ENCODE data around the gene PCDHGA9.
"Not testable (repeated sequence)": the region's sequence is repeated elsewhere in the genome, so short reads cannot be mapped to it uniquely, and the experiment has no call there.

Gene PCDHGA9

DNA sequence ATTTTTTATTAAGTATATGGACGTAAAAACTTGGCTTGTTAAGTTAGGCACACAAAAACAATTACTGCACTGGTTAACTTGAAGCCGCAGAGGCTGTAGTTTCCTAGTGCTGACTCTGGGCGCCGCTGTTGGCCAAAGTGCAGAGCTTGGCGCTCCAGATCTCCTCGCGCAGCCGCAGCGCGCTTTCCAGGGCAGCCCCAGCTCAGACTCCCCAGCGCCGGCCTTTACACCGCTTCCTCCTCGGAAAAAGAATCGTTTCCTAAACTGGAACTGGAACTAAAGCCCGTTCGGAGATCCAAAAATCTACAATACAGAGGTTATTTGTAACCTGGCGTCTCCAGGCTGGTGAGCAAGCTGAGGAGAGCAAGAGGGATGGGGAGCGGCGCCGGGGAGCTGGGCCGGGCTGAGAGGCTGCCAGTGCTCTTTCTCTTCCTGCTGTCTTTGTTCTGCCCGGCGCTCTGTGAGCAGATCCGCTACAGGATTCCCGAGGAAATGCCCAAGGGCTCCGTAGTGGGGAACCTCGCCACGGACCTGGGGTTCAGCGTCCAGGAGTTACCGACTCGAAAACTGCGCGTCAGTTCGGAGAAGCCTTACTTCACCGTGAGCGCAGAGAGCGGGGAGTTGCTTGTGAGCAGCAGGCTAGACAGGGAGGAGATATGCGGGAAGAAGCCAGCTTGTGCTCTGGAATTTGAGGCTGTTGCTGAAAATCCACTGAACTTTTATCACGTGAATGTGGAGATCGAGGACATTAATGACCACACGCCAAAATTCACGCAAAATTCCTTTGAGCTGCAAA is 4.6 kb upstream of the PCDHGA9 start, which contains the start of gene PCDHGB5:
PCDHGB5 (plus strand) TSS at position 192 of the 796 bp plus-strand sequence; CDS start at position 373, 181 bp downstream.
- not testable (repeated sequence) for H3K27me3 ChIP-seq (ENCODE audit: control insufficient read depth, low read length); H3K9me2 ChIP-seq (replicated peaks; ENCODE audit: control insufficient read depth, low read length); H3K4me2 ChIP-seq (ENCODE audit: low read length); H3F3A ChIP-seq (ENCODE audit: control insufficient read depth, insufficient read depth); H4K20me1 ChIP-seq (ENCODE audit: control insufficient read depth, insufficient read depth, low read depth, low read length); H3K4me1 ChIP-seq (ENCODE audit: control insufficient read depth, low read length); H3K27ac ChIP-seq (ENCODE audit: low read depth, low read length)
- peak within 1 kb of the TSS; percentile 58 for H3K4me3 ChIP-seq (ENCODE audit: low read length)
- H3K9me3 ChIP-seq (ENCODE audit: control insufficient read depth, insufficient read depth, low read length), result peaks cover 48% of the 10 kb centered on the region
- H3K36me3 ChIP-seq (ENCODE audit: control insufficient read depth, low read length), result peaks cover 41% of the 10 kb centered on the region
- TF ChIP-seq, protein P1, sequence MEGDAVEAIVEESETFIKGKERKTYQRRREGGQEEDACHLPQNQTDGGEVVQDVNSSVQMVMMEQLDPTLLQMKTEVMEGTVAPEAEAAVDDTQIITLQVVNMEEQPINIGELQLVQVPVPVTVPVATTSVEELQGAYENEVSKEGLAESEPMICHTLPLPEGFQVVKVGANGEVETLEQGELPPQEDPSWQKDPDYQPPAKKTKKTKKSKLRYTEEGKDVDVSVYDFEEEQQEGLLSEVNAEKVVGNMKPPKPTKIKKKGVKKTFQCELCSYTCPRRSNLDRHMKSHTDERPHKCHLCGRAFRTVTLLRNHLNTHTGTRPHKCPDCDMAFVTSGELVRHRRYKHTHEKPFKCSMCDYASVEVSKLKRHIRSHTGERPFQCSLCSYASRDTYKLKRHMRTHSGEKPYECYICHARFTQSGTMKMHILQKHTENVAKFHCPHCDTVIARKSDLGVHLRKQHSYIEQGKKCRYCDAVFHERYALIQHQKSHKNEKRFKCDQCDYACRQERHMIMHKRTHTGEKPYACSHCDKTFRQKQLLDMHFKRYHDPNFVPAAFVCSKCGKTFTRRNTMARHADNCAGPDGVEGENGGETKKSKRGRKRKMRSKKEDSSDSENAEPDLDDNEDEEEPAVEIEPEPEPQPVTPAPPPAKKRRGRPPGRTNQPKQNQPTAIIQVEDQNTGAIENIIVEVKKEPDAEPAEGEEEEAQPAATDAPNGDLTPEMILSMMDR (IDR thresholded peaks at IDR 0.05; ENCODE audit: low read depth, low read length, poor library complexity, severe bottlenecking), result peak; percentile 43
- peaks cover 16% of the 10 kb centered on the region for H3K79me2 ChIP-seq (ENCODE audit: control insufficient read depth, low read length)

DNA sequence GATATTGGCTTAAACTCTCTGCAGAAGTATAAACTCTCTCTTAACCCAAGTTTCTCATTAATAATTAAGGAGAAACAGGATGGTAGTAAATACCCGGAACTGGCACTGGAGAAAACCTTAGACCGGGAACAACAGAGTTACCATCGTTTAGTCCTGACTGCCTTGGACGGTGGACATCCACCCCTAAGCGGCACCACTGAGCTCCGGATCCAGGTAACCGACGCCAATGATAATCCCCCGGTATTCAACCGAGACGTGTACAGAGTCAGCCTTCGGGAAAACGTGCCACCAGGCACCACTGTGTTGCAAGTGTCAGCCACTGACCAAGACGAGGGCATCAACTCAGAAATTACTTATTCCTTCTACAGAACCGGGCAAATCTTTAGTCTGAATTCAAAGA is 4.0 kb upstream of the PCDHGA9 start:
- Histone ChIP-seq H3K9me2 (replicated peaks; ENCODE audit: control insufficient read depth, low read length) (no peaks in the 10 kb centered on the region), H3K4me3 (ENCODE audit: low read length) (peak overlapping the region; percentile 24; the same call in 1 of the 2 replicates), H3K27me3 (ENCODE audit: control insufficient read depth, low read length) (no peaks in the 10 kb centered on the region), H3K9me3 (ENCODE audit: control insufficient read depth, insufficient read depth, low read length) (peaks cover 44% of the 10 kb centered on the region), H3K4me1 (ENCODE audit: control insufficient read depth, low read length) (no peaks in the 10 kb centered on the region), H3K79me2 (ENCODE audit: control insufficient read depth, low read length) (peaks cover 16% of the 10 kb centered on the region), H3K4me2 (ENCODE audit: low read length) (no peak overlapping the region), H3F3A (ENCODE audit: control insufficient read depth, insufficient read depth) (no peaks in the 10 kb centered on the region; the same call in 1 of the 2 replicates), H3K36me3 (ENCODE audit: control insufficient read depth, low read length) (peaks cover 36% of the 10 kb centered on the region), H4K20me1 (ENCODE audit: control insufficient read depth, insufficient read depth, low read depth, low read length) (no peaks in the 10 kb centered on the region), H3K27ac (ENCODE audit: low read depth, low read length) (no peak overlapping the region)
- TF ChIP-seq EZH2phosphoT487 (IDR thresholded peaks at IDR 0.05; ENCODE audit: borderline replicate concordance, low read length), result no peak
- TF ChIP-seq, protein P1 (IDR thresholded peaks at IDR 0.05; ENCODE audit: low read depth, low read length, poor library complexity, severe bottlenecking), result no peak

DNA sequence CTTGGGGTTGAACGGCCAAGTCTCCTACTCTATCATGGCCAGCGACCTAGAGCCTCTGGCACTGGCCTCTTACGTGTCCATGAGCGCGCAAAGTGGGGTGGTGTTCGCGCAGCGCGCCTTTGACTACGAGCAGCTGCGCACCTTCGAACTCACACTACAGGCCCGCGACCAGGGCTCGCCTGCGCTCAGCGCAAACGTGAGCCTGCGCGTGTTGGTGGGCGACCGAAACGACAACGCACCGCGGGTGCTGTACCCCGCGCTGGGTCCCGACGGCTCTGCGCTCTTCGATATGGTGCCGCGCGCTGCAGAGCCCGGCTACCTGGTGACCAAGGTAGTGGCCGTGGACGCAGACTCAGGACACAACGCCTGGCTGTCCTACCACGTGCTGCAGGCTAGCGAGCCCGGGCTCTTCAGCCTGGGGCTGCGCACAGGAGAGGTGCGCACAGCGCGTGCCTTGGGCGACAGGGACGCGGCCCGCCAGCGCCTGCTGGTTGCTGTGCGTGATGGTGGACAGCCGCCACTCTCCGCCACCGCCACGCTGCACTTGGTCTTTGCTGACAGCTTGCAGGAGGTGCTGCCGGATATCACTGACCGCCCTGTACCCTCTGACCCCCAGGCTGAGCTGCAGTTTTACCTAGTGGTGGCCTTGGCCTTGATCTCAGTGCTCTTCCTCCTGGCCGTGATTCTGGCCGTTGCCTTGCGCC is 2.9 kb upstream of the PCDHGA9 start:
- Histone ChIP-seq H3K9me3 (ENCODE audit: control insufficient read depth, insufficient read depth, low read length) (peaks cover 37% of the 10 kb centered on the region), H3K9me2 (replicated peaks; ENCODE audit: control insufficient read depth, low read length) (no peaks in the 10 kb centered on the region), H3K36me3 (ENCODE audit: control insufficient read depth, low read length) (peaks cover 33% of the 10 kb centered on the region), H3K4me1 (ENCODE audit: control insufficient read depth, low read length) (no peaks in the 10 kb centered on the region), H3K79me2 (ENCODE audit: control insufficient read depth, low read length) (peaks cover 16% of the 10 kb centered on the region), H3K4me3 (ENCODE audit: low read length) (0 out of 2 replicates have a peak overlapping the region, but pooled peaks have one; percentile 17), H3K27me3 (ENCODE audit: control insufficient read depth, low read length) (no peaks in the 10 kb centered on the region), H3K27ac (ENCODE audit: low read depth, low read length) (no peak overlapping the region), H3F3A (ENCODE audit: control insufficient read depth, insufficient read depth) (no peaks in the 10 kb centered on the region; the same call in 1 of the 2 replicates), H3K4me2 (ENCODE audit: low read length) (no peak overlapping the region), H4K20me1 (ENCODE audit: control insufficient read depth, insufficient read depth, low read depth, low read length) (no peaks in the 10 kb centered on the region)
- TF ChIP-seq, protein P1 (IDR thresholded peaks at IDR 0.05; ENCODE audit: low read depth, low read length, poor library complexity, severe bottlenecking), result no peak
- TF ChIP-seq EZH2phosphoT487 (IDR thresholded peaks at IDR 0.05; ENCODE audit: borderline replicate concordance, low read length), result no peak
